Activated CD4-positive, alpha-beta memory T cell treated with anti-CD3 and anti-CD28 coated beads, Interleukin-2, amount 10 ng/mL, durations not matched to agents 7 days and 5 days (primary cell): ENCODE results near the gene UMOD. TPM values are rescaled to one million over a fixed set of nuclear protein-coding genes. Genes with fewer than 3 reads are reported as not detected.

Experiments used
- CTCF ChIA-PET: fragments of 350-600 bp; sonication (Branson Sonifier 250); formaldehyde crosslinking; loops from one replicate; lab custom pipeline; 2021; ENCODE audit warnings: antibody characterized with exemption, inconsistent platforms; lab: Charles Lee
- POLR2A ChIA-PET: fragments of 350-600 bp; sonication (Branson Sonifier 250); formaldehyde crosslinking; loops from one replicate; lab custom pipeline; 2021; ENCODE audit warnings: antibody characterized with exemption; lab: Charles Lee
- DNase-seq: peaks from one replicate; pipeline ENCODE4 v3.0.0-alpha.2; 2020
- H3K27ac Mint-ChIP-seq: one replicate; pipeline ENCODE4 v1.8.0; 2021; ENCODE audit warnings: mild to moderate bottlenecking, mixed read lengths
- H3K27me3 Mint-ChIP-seq: one replicate; pipeline ENCODE4 v1.8.0; 2021; ENCODE audit warnings: mixed read lengths
- H3K36me3 Mint-ChIP-seq: one replicate; pipeline ENCODE4 v1.8.0; 2021; ENCODE audit warnings: low read depth, mixed read lengths
- H3K4me1 Mint-ChIP-seq: one replicate; pipeline ENCODE4 v1.8.0; 2021; ENCODE audit warnings: mixed read lengths
- H3K4me3 Mint-ChIP-seq: one replicate; pipeline ENCODE4 v1.8.0; 2021; ENCODE audit warnings: mild to moderate bottlenecking, mixed read lengths
- H3K9me3 Mint-ChIP-seq: one replicate; pipeline ENCODE4 v1.8.0; 2021; ENCODE audit warnings: mixed read lengths
- total RNA-seq, 2 experiments: library from RNA; stranded (reverse); gene quantifications; one replicate each; pipeline ENCODE4 v1.2.3, GENCODE V29; 2021

Gene UMOD
- total RNA-seq, 2 experiments from 2014 or later: not detected

- H3K4me3 Mint-ChIP-seq: no peak overlapping the region
- DNase-seq: no peak
- no peak overlapping the region for H3K27ac Mint-ChIP-seq
- no peaks in the 10 kb centered on the region for H3K27me3 Mint-ChIP-seq
- H3K9me3 Mint-ChIP-seq: no peaks in the 10 kb centered on the region
- ChIA-PET CTCF (no interaction called here), POLR2A (no interaction called here)
- no peaks in the 10 kb centered on the region for H3K36me3 Mint-ChIP-seq
- no peaks in the 10 kb centered on the region for H3K4me1 Mint-ChIP-seq
Measured at GRCh38 chr16:20353379-20353778, 864 bp upstream of the UMOD start.

DNA sequence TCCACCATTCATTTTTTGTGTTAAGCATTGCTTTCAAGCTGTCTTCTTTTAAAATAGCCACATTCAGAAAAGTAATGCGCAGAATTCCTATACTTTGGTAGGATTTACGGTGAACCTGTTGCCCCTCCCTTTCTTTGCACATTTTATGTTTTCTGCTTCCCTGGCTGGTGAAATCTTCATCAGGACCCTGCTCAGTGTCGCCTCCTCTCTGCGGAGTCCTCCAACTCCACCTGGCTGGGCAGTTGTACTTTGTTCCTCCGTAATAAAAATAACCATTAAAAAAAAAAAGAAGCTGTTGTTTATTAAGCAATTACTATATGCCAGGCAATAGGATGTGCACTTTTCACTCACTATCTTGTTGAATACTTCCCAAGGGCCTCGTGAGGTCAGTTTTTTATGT lies 2.9 kb downstream of the UMOD start:
- DNase-seq: no peak
- H3K27me3 Mint-ChIP-seq: no peaks in the 10 kb centered on the region
- H3K27ac Mint-ChIP-seq: no peak overlapping the region
- H3K9me3 Mint-ChIP-seq: no peaks in the 10 kb centered on the region
- H3K4me3 Mint-ChIP-seq: no peak overlapping the region
- ChIA-PET POLR2A (no interaction called here), CTCF (no interaction called here)
- no peaks in the 10 kb centered on the region for H3K4me1 Mint-ChIP-seq
- H3K36me3 Mint-ChIP-seq: no peaks in the 10 kb centered on the region

DNA sequence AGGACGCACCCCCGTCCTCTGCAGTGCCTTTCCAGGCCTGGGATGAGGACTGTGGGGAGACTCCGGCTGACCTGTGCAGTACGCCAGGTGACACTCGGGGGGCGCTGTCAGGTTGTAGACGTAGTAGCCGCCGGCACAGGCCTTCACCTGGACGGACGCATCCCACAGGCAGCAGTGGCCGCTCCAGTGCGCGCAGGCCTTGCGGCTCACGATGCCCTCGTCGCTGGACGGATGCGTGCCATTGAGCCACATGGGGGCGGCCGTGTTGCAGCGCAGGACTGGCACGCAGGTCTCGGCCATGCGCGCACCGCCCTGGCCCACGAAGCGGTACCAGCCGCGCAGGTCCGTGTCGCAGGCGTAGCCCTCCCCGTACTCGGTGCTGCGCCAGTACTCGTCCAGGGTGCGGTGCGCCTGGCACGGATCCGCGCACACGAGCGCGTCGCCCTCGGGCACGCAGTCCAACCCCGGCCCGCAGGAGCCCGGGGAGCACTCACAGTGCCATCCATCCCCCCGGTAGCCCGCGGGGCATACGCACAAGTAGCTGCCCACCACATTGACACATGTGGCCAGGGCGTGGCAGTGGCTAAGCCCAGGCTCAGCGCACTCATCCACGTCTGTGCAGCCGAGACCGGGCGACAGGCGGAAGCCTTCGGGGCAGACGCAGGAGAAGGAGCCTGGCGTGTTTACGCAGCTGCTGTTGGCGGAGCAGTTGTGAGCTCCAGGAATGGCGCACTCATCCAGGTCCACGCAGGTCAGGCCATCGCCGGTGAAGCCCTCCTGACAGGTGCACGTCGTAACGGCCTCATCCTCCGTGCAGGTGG lies 3.9 kb downstream of the UMOD start:
- ChIA-PET CTCF (no interaction called here), POLR2A (no interaction called here)
- Mint-ChIP-seq H3K27me3 (no peaks in the 10 kb centered on the region), H3K27ac (no peak overlapping the region), H3K36me3 (no peaks in the 10 kb centered on the region), H3K9me3 (no peaks in the 10 kb centered on the region), H3K4me3 (no peak overlapping the region), H3K4me1 (no peaks in the 10 kb centered on the region)
- DNase-seq: no peak

GRCh38 chr16:20347666-20348364 lies 4.7 kb downstream of the UMOD start:
- H3K4me1 Mint-ChIP-seq: no peaks in the 10 kb centered on the region
- no peak overlapping the region for H3K4me3 Mint-ChIP-seq
- H3K9me3 Mint-ChIP-seq: no peaks in the 10 kb centered on the region
- H3K27ac Mint-ChIP-seq: no peak overlapping the region
- POLR2A ChIA-PET: no interaction called here
- H3K36me3 Mint-ChIP-seq: no peaks in the 10 kb centered on the region
- no peaks in the 10 kb centered on the region for H3K27me3 Mint-ChIP-seq
- CTCF ChIA-PET: no interaction called here
- no peak for DNase-seq

GRCh38 chr16:20344611-20345010 lies 7.9 kb downstream of the UMOD start:
- no peak for DNase-seq
- CTCF ChIA-PET: no interaction called here
- Mint-ChIP-seq H3K27ac (no peak overlapping the region), H3K27me3 (no peaks in the 10 kb centered on the region), H3K9me3 (no peaks in the 10 kb centered on the region), H3K36me3 (no peaks in the 10 kb centered on the region), H3K4me1 (no peaks in the 10 kb centered on the region), H3K4me3 (no peak overlapping the region)
- POLR2A ChIA-PET: no interaction called here

- DNase-seq: no peak
- Mint-ChIP-seq H3K36me3 (no peaks in the 10 kb centered on the region), H3K27ac (no peak overlapping the region), H3K4me3 (no peak overlapping the region), H3K27me3 (no peaks in the 10 kb centered on the region), H3K4me1 (no peaks in the 10 kb centered on the region), H3K9me3 (no peaks in the 10 kb centered on the region)
- ChIA-PET CTCF (no interaction called here), POLR2A (no interaction called here)
Measured at GRCh38 chr16:20339744-20340143, 12.8 kb downstream of the UMOD start.

GRCh38 chr16:20336955-20337354 lies 15.6 kb downstream of the UMOD start:
- H3K27ac Mint-ChIP-seq: no peak overlapping the region
- no peak overlapping the region for H3K4me3 Mint-ChIP-seq
- DNase-seq: no peak
- H3K4me1 Mint-ChIP-seq: no peaks in the 10 kb centered on the region
- ChIA-PET CTCF (no interaction called here), POLR2A (no interaction called here)
- no peaks in the 10 kb centered on the region for H3K27me3 Mint-ChIP-seq
- no peaks in the 10 kb centered on the region for H3K36me3 Mint-ChIP-seq
- no peaks in the 10 kb centered on the region for H3K9me3 Mint-ChIP-seq

GRCh38 chr16:20334396-20334795 lies 18.1 kb downstream of the UMOD start:
- Mint-ChIP-seq H3K36me3 (no peaks in the 10 kb centered on the region), H3K9me3 (no peaks in the 10 kb centered on the region), H3K4me3 (no peak overlapping the region), H3K27ac (no peak overlapping the region), H3K27me3 (no peaks in the 10 kb centered on the region), H3K4me1 (no peaks in the 10 kb centered on the region)
- ChIA-PET CTCF (interaction anchor here (0.6 kb wide), 1 partner anchor 837 kb away, joined by 3 read pairs; no protein-coding TSS in a partner anchor), POLR2A (no interaction called here)
- no peak for DNase-seq

GRCh38 chr16:20333120-20333519 lies 19.4 kb downstream of the UMOD start:
- POLR2A ChIA-PET: no interaction called here
- H3K9me3 Mint-ChIP-seq: no peaks in the 10 kb centered on the region
- CTCF ChIA-PET: no interaction called here
- H3K4me1 Mint-ChIP-seq: no peaks in the 10 kb centered on the region
- no peak for DNase-seq
- H3K36me3 Mint-ChIP-seq: no peaks in the 10 kb centered on the region
- no peak overlapping the region for H3K27ac Mint-ChIP-seq
- H3K27me3 Mint-ChIP-seq: no peaks in the 10 kb centered on the region
- H3K4me3 Mint-ChIP-seq: no peak overlapping the region

DNA sequence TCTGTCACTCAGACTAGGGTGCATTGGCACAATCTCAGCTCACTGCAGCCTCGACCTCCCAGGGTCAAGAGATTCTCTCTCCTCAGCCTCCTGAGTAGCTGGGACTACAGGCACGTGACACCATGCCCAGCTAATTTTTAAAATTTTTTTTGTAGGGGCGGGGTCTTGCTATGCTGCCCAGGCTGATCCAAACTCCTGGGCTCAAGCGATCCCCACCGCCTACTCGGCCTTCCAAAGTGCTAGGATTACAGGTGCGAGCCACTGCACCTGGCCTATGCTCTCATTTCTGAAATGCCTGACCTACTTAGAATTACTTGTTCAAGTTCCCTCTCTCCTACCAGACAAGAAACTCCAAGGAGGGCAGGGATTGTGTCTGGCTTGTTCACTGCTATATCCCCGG lies 20.1 kb downstream of the UMOD start:
- no peaks in the 10 kb centered on the region for H3K27me3 Mint-ChIP-seq
- no peaks in the 10 kb centered on the region for H3K9me3 Mint-ChIP-seq
- CTCF ChIA-PET: no interaction called here
- POLR2A ChIA-PET: no interaction called here
- H3K4me1 Mint-ChIP-seq: no peaks in the 10 kb centered on the region
- DNase-seq: no peak
- no peaks in the 10 kb centered on the region for H3K36me3 Mint-ChIP-seq
- H3K4me3 Mint-ChIP-seq: no peak overlapping the region
- no peak overlapping the region for H3K27ac Mint-ChIP-seq

- CTCF ChIA-PET: no interaction called here
- DNase-seq: no peak
Measured at GRCh38 chr16:20331635-20332034, 20.9 kb downstream of the UMOD start.

DNA sequence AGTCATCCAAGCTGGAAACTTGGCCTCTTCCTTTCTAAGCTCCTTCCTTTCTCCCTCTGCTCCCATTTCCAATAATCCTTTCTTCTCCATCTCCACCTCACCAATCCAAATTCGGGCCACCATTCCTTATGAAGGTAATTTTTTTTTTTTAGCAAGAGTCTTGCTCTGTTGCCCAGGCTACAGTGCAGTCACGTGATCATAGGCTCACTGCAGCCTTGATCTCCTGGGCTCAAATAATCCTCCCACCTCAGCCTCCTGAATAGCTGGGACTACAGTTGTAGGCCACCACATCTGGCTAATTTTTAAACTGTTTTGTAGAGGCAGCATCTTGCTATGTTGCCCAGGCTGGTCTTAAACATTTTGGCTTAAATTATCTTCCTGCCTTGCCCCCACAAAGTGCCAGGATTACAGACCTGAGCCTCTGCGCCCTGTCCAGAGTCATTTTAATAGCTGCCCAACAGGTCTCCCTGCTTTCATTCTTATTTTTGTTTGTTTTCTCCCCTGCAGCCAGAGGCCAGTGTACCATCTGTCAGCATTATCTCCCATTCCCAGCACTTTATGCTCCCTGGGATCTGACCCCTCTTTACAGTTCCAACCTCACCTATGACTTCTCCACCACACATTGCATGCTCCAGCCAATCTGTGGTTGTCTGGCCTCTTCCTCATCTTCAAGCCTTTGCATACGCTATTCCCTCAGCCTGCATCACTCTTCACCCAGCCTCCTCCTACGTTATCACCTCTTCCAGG lies 22.9 kb downstream of the UMOD start:
- Mint-ChIP-seq H3K9me3 (no peaks in the 10 kb centered on the region), H3K27ac (no peak overlapping the region), H3K4me1 (no peaks in the 10 kb centered on the region), H3K27me3 (no peaks in the 10 kb centered on the region), H3K36me3 (no peaks in the 10 kb centered on the region), H3K4me3 (no peak overlapping the region)
- ChIA-PET POLR2A (no interaction called here), CTCF (no interaction called here)
- DNase-seq: no peak

More at GRCh38 chr16:20331635-20332034, 20.9 kb downstream of the UMOD start:
- POLR2A ChIA-PET: no interaction called here
- H3K4me3 Mint-ChIP-seq: no peak overlapping the region
- H3K27me3 Mint-ChIP-seq: no peaks in the 10 kb centered on the region
- no peaks in the 10 kb centered on the region for H3K9me3 Mint-ChIP-seq
- H3K27ac Mint-ChIP-seq: no peak overlapping the region
- no peaks in the 10 kb centered on the region for H3K36me3 Mint-ChIP-seq
- no peaks in the 10 kb centered on the region for H3K4me1 Mint-ChIP-seq

- no peak for DNase-seq
- no peak within 1 kb of the TSS for H3K27ac Mint-ChIP-seq
- H3K36me3 Mint-ChIP-seq: no peaks in the 10 kb centered on the region
- no peak within 1 kb of the TSS for H3K4me3 Mint-ChIP-seq
- H3K27me3 Mint-ChIP-seq: no peaks in the 10 kb centered on the region
- no peaks in the 10 kb centered on the region for H3K9me3 Mint-ChIP-seq
- no peaks in the 10 kb centered on the region for H3K4me1 Mint-ChIP-seq
- CTCF ChIA-PET: no interaction called here
- POLR2A ChIA-PET: no interaction called here
Measured at GRCh38 chr16:20327444-20328041, 25.0 kb downstream of the UMOD start, which contains the start of gene GP2. TSS of gene GP2 (minus strand) at chr16:20327513. CDS start at chr16:20326431, 1,082 bp downstream.
